DMS53 treated with DMSO at 0.1 percent for 48 hours (cell line): ENCODE results near the gene FSD1L.

Experiments used
- DNase-seq: peaks from one replicate; lab custom pipeline; 2025; ENCODE audit not compliant: unreplicated experiment; lab: John Stamatoyannopoulos, UW

The FSD1L gene

GRCh38 chr9:105447814-105448812, at the start of gene FSD1L:
Gene FSD1L (plus strand): TSS chr9:105448034. CDS start chr9:105448221, 187 bp downstream.
- peak; percentile 87 for DNase-seq

GRCh38 chr9:105399117-105399516, 48.7 kb upstream of the FSD1L start:
- DNase-seq, result no peak

- DNase-seq, result no peak
Measured at GRCh38 chr9:105401651-105402050, 46.2 kb upstream of the FSD1L start.

- no peak for DNase-seq
Measured at GRCh38 chr9:105403552-105404248, 44.1 kb upstream of the FSD1L start.

GRCh38 chr9:105405514-105406131, 42.2 kb upstream of the FSD1L start:
- DNase-seq, result no peak

- DNase-seq, result no peak
Measured at GRCh38 chr9:105406369-105406768, 41.5 kb upstream of the FSD1L start.

GRCh38 chr9:105413525-105413924, 34.3 kb upstream of the FSD1L start:
- DNase-seq, result peak; percentile 9

- peak; percentile 3 for DNase-seq
Measured at GRCh38 chr9:105414947-105415661, 32.7 kb upstream of the FSD1L start.

- DNase-seq, result no peak
Measured at GRCh38 chr9:105415662-105415980, 32.2 kb upstream of the FSD1L start.

GRCh38 chr9:105416840-105417239, 31.0 kb upstream of the FSD1L start:
- no peak for DNase-seq

- no peak for DNase-seq
Measured at GRCh38 chr9:105418588-105419500, 29.0 kb upstream of the FSD1L start.

- no peak for DNase-seq
Measured at GRCh38 chr9:105419816-105420597, 27.8 kb upstream of the FSD1L start.

GRCh38 chr9:105421154-105421553, 26.7 kb upstream of the FSD1L start:
- no peak for DNase-seq

GRCh38 chr9:105421864-105422263, 26.0 kb upstream of the FSD1L start:
- DNase-seq, result no peak

- DNase-seq, result peak; percentile 11
Measured at GRCh38 chr9:105425816-105426433, 21.9 kb upstream of the FSD1L start.

GRCh38 chr9:105426657-105427056, 21.2 kb upstream of the FSD1L start:
- no peak for DNase-seq

- no peak for DNase-seq
Measured at GRCh38 chr9:105431424-105432246, 16.2 kb upstream of the FSD1L start.
